GM12878 (cell line): ENCODE data around the gene XG. TPM values are rescaled to one million over a fixed set of nuclear protein-coding genes. Genes with fewer than 3 reads are reported as not detected.
"Not testable (repeated sequence)": the region's sequence is repeated elsewhere in the genome, so short reads cannot be mapped to it uniquely, and the experiment has no call there.

Experiments
- ATAC-seq: fragments of 200-7000 bp; cut with Tn5 transposase; 3 replicates; pipeline ENCODE4 v1.9.1; 2020; ENCODE audit warnings: mild to moderate bottlenecking, moderate library complexity
- BruUV-seq: library from RNA; stranded (reverse); fragments of 400-500 nt; replicated peaks from 2 replicates; lab custom pipeline; 2021; lab: Mats Ljungman, UMichigan
- CTCF ChIA-PET: fragments of 300-600 bp; sonication (Branson Sonifier 250); formaldehyde crosslinking; extraction: SDS; loops from one replicate; lab custom pipeline; 2021; ENCODE audit warnings: inconsistent platforms; lab: Yijun Ruan, JAX
- POLR2A ChIA-PET: fragments of 350-600 bp; formaldehyde crosslinking; extraction: SDS; loops from one replicate; lab custom pipeline; 2021; ENCODE audit warnings: inconsistent platforms; lab: Charles Lee
- RAD21 ChIA-PET: fragments of 300-600 bp; sonication (Branson Sonifier 250); formaldehyde crosslinking; loops from one replicate; lab custom pipeline; 2023; ENCODE audit warnings: antibody characterized with exemption; ENCODE audit not compliant: unreplicated experiment; lab: Charles Lee
- SMC1A ChIA-PET: fragments of 300-600 bp; sonication (Branson Sonifier 250); formaldehyde crosslinking; loops from one replicate; lab custom pipeline; 2023; ENCODE audit not compliant: unreplicated experiment, uncharacterized antibody; lab: Charles Lee
- DNase-seq: peaks from one replicate; pipeline ENCODE4 v3.0.0-alpha.2; 2011; ENCODE audit warnings: low read depth, low spot score
- FAIRE-seq: peaks from 3 replicates; lab custom pipeline; 2011; peaks lifted over from hg19 to GRCh38; lab: Jason Lieb, UNC
- H2AFZ ChIP-seq: 2 replicates; pipeline ENCODE4 v1.6.0; 2011; ENCODE audit warnings: low read depth, low read length, control low read depth; ENCODE audit not compliant: control insufficient read depth
- H3K27ac ChIP-seq: 2 replicates; pipeline ENCODE4 v1.5.1; 2011; ENCODE audit warnings: control low read depth; ENCODE audit not compliant: control insufficient read depth, insufficient read depth
- H3K27me3 ChIP-seq, 2 experiments: replicated peaks in 1 of 2; 2 replicates each; pipeline versions ENCODE4 v1.6.0 to v1.6.1; 2011; ENCODE audit warnings: low read length in 1 of 2; ENCODE audit not compliant: control insufficient read depth in 2 of 2, insufficient read depth in 2 of 2
- H3K36me3 ChIP-seq, 2 experiments: 2 replicates each; pipeline ENCODE4 v1.5.1; 2011; ENCODE audit warnings: low read length in 1 of 2; ENCODE audit not compliant: control insufficient read depth in 2 of 2, insufficient read depth in 2 of 2
- H3K4me1 ChIP-seq: 2 replicates; pipeline ENCODE4 v1.6.1; 2011; ENCODE audit warnings: mild to moderate bottlenecking, low read length, moderate library complexity, mixed read lengths; ENCODE audit not compliant: control insufficient read depth, insufficient read depth
- H3K4me2 ChIP-seq: 2 replicates; pipeline ENCODE4 v1.6.0; 2011; ENCODE audit warnings: control low read depth; ENCODE audit not compliant: control insufficient read depth, insufficient read depth
- H3K4me3 ChIP-seq: fragments of 200-600 bp; sonication (generic); 2 replicates; pipeline ENCODE4 v1.5.1; 2016
- H3K79me2 ChIP-seq: 2 replicates; pipeline ENCODE4 v1.6.0; 2011; ENCODE audit warnings: low read length; ENCODE audit not compliant: control insufficient read depth, insufficient read depth
- H3K9ac ChIP-seq: 2 replicates; pipeline ENCODE4 v1.8.0; 2011; ENCODE audit warnings: low read length, control low read depth, mixed read lengths; ENCODE audit not compliant: control insufficient read depth, insufficient read depth
- H3K9me3 ChIP-seq: replicated peaks from 3 replicates; pipeline ENCODE4 v1.5.1; 2011; ENCODE audit warnings: mild to moderate bottlenecking, low read length; ENCODE audit not compliant: control insufficient read depth, insufficient read depth
- H4K20me1 ChIP-seq: 2 replicates; pipeline ENCODE4 v1.6.0; 2011; ENCODE audit not compliant: control insufficient read depth, insufficient read depth
- IKZF2 ChIP-seq, 2 experiments: fragments of 450-650 bp; IDR thresholded peaks; 2 replicates each; pipeline ENCODE4 v1.6.1; 2017; ENCODE audit warnings: mild to moderate bottlenecking in 2 of 2, moderate library complexity in 2 of 2
- SMC3 ChIP-seq: IDR thresholded peaks from 2 replicates; pipeline ENCODE4 v1.6.1; 2011; ENCODE audit warnings: low read length, improper control_type of control experiment, borderline replicate concordance
- WGBS: methylation state at CpG from one replicate; pipeline ENCODE4 v1.1.6; 2016; ENCODE audit warnings: low lambda C conversion rate; ENCODE audit not compliant: insufficient replicate concordance, insufficient coverage; ENCODE audit errors: missing lambda C conversion rate; 5-methylcytosine and 5-hydroxymethylcytosine counted together
- in situ Hi-C: fragments of 300-500 bp; cut with MboI; formaldehyde crosslinking; loops from 9 replicates; pipeline ENCODE4 v1.14.3; 2018; ENCODE audit warnings: mixed read lengths
- intact Hi-C: fragments of 100-400 bp; cut with micrococcal nuclease; formaldehyde crosslinking; loops from one replicate; pipeline ENCODE4 v1.14.2; 2022; ENCODE audit not compliant: unreplicated experiment
- polyA plus RNA-seq, 11 experiments: library from polyadenylated mRNA; depleted of rRNA in 4 of 11; unstranded in 6 of 11; stranded (reverse) in 5 of 11; fragments of >200 nt; fragmentation: Nextera tagmentation in 4 of 11; fragmentation: Illumina TruSeq in 1 of 11; extraction: Ambion mirVana in 4 of 11; extraction: Trizol in 1 of 11; gene quantifications; 1 replicate in 1 of 11; 2 replicates in 10 of 11; pipeline versions ENCODE4 v1.2.1 to v1.2.3, GENCODE V29; 2011 to 2016; ENCODE audit warnings: inconsistent platforms in 2 of 11, missing spikeins in 2 of 11, low read depth in 1 of 11
- total RNA-seq, 4 experiments: library from RNA; depleted of rRNA in 3 of 4; stranded (reverse); fragments of >200 nt in 3 of 4; fragmentation: Illumina TruSeq in 1 of 4; extraction: Trizol in 1 of 4; gene quantifications; 2 replicates each; pipeline versions ENCODE4 v1.2.1 to v1.2.3, GENCODE V29; 2013 to 2021

Gene XG
- total and polyA plus RNA-seq, 10 of the 15 experiments (the other 5 are each of a cell fraction or from before 2014, with no cell fraction given): not detected

- SMC1A ChIA-PET: no interaction called here
Observed at GRCh38 chrX:2774776-2775175, 22.9 kb downstream of the XG start.

GRCh38 chrX:2780472-2781225, 28.8 kb downstream of the XG start:
- FAIRE-seq, H3K4me1 ChIP-seq, H3K9me3 ChIP-seq, H3K4me2 ChIP-seq, in situ Hi-C loops, CTCF ChIA-PET, intact Hi-C loops, DNase-seq, H4K20me1 ChIP-seq, H3K79me2 ChIP-seq, H3K36me3 ChIP-seq, POLR2A ChIA-PET, RAD21 ChIA-PET, H3K27me3 ChIP-seq, BruUV-seq: not testable (repeated sequence)
- 68% methylated on average over 11 of the region's 12 CpGs for WGBS
- TF ChIP-seq IKZF2 (IDR thresholded peaks at IDR 0.05): 0 out of 4 replicates have a peak, but pooled peaks of 1 of the 2 experiments have one; percentile 15
- TF ChIP-seq, all 136 proteins: peak for 1; not testable (repeated sequence) for 135
- not testable (repeated sequence) for H3K4me3 ChIP-seq, H3K27ac ChIP-seq, H2AFZ ChIP-seq, H3K9ac ChIP-seq
- SMC1A ChIA-PET: interaction anchor here (2.3 kb wide), 1 partner anchor 39 kb away, joined by 5 read pairs; no protein-coding TSS in a partner anchor
- ATAC-seq: peak; percentile 85

More at GRCh38 chrX:2774776-2775175, 22.9 kb downstream of the XG start:
- POLR2A ChIA-PET: no interaction called here
- Histone ChIP-seq H3K36me3 (no peaks in the 10 kb centered on the region), H3K79me2 (no peaks in the 10 kb centered on the region), H3K9ac (no peak overlapping the region), H4K20me1 (no peaks in the 10 kb centered on the region), H3K4me3 (no peak overlapping the region), H3K27ac (no peak overlapping the region), H3K4me1 (no peaks in the 10 kb centered on the region), H2AFZ (no peak overlapping the region), H3K27me3 (no peaks in the 10 kb centered on the region), H3K9me3 (no peaks in the 10 kb centered on the region; the same call in 2 of the 3 replicates), H3K4me2 (no peak overlapping the region)
- FAIRE-seq (no peak), ATAC-seq (no peak), DNase-seq (no peak)
- RAD21 ChIA-PET: no interaction called here
- intact Hi-C loops: no loop called here
- CTCF ChIA-PET: no interaction called here
- in situ Hi-C loops: no loop called here
- no peak for TF ChIP-seq SMC3
- no TSS peak for BruUV-seq
- 34% methylated on average over 3 of the region's 3 CpGs for WGBS
